Prostate gland (tissue), 2 donors: ENCODE measurements around the gene PRELID1. TPM values are rescaled to one million over a fixed set of nuclear protein-coding genes. Genes with fewer than 3 reads are reported as not detected.

ENCODE experiments used
- DNase-seq: peaks from one replicate; pipeline ENCODE4 v3.0.0-alpha.2; 2019; ENCODE audit warnings: low spot score
- H3K27ac ChIP-seq, 2 donors: fragments of 200-600 bp; sonication (generic); 2 replicates each; pipeline ENCODE4 v1.5.1; 2017 to 2019
- H3K27me3 ChIP-seq: fragments of 200-600 bp; sonication (generic); replicated peaks from 2 replicates; pipeline ENCODE4 v1.5.1; 2019; ENCODE audit not compliant: insufficient read depth
- H3K36me3 ChIP-seq, 2 donors: fragments of 200-600 bp; sonication (generic); 1 replicate in 1 of 2; 2 replicates in 1 of 2; pipeline versions ENCODE4 v1.5.1 to v1.8.1; 2017 to 2019
- H3K4me1 ChIP-seq: fragments of 200-600 bp; sonication (generic); replicated peaks from 2 replicates; pipeline ENCODE4 v1.5.1; 2019
- H3K4me3 ChIP-seq, 2 donors: fragments of 200-600 bp; sonication (generic); 2 replicates each; pipeline ENCODE4 v1.5.1; 2017 to 2019
- H3K9me3 ChIP-seq: fragments of 200-600 bp; sonication (generic); 2 replicates; pipeline ENCODE4 v1.5.1; 2017
- CTCF ChIP-seq, 4 experiments: fragments of 200-600 bp in 2 of 4; fragments of 450-650 bp in 2 of 4; sonication (generic) in 2 of 4; IDR thresholded peaks; 1 replicate in 3 of 4; 2 replicates in 1 of 4; pipeline ENCODE4 v1.5.1; 2016 to 2019; ENCODE audit warnings: antibody characterized with exemption in 4 of 4, mild to moderate bottlenecking in 2 of 4, moderate library complexity in 2 of 4
- POLR2A ChIP-seq: fragments of 450-650 bp; IDR thresholded peaks from one replicate; pipeline ENCODE4 v1.6.1; 2016; ENCODE audit warnings: antibody characterized with exemption, mild to moderate bottlenecking
- POLR2AphosphoS5 ChIP-seq: sonication (generic); formaldehyde crosslinking; IDR thresholded peaks from one replicate; pipeline ENCODE4 v1.6.1; 2017; ENCODE audit warnings: antibody characterized with exemption
- WGBS: methylation state at CpG from one replicate; pipeline ENCODE4 v1.1.5; 2018; 5-methylcytosine and 5-hydroxymethylcytosine counted together
- intact Hi-C: fragments of 100-400 bp; cut with DNase I; formaldehyde crosslinking; loops from one replicate; pipeline ENCODE4 v1.14.2; 2022
- total RNA-seq, 2 donors: library from RNA; depleted of rRNA; stranded (reverse); fragments of >200 nt; gene quantifications; one replicate each; pipeline ENCODE4 v1.1.0, GENCODE V29; 2016

The PRELID1 gene
- total RNA-seq, 2 donors from 2014 or later, result 76.5 to 95.8 TPM

GRCh38 chr5:177317959-177318377 is 14.4 kb downstream of the PRELID1 start:
- 27% methylated on average over 7 of the region's 7 CpGs for WGBS
- Histone ChIP-seq H3K4me1 (no peaks in the 10 kb centered on the region), H3K27me3 (no peaks in the 10 kb centered on the region), H3K9me3 (no peaks in the 10 kb centered on the region), H3K36me3 (no peaks in the 10 kb centered on the region), H3K27ac (no peak overlapping the region), H3K4me3 (no peak overlapping the region)
- TF ChIP-seq CTCF (IDR thresholded peaks at IDR 0.05) (peak; percentile 71 to 91 (median 81)), POLR2A (no peak), POLR2AphosphoS5 (peak; percentile 52)
- peak; percentile 80 for DNase-seq
- intact Hi-C loops, result loop anchor here (2.0 to 5.0 kb wide), 2 partner anchors 65 to 139 kb away; no protein-coding TSS in a partner anchor

- H3K27me3 ChIP-seq, result no peaks in the 10 kb centered on the region
- intact Hi-C loops, result loop anchor here (2.0 to 5.0 kb wide), 2 partner anchors 63 to 137 kb away; no protein-coding TSS in a partner anchor
- H3K9me3 ChIP-seq, result no peaks in the 10 kb centered on the region
- H3K4me3 ChIP-seq, result no peak overlapping the region
- DNase-seq, result no peak
- WGBS, result 90% methylated on average over 10 of the region's 14 CpGs
- H3K4me1 ChIP-seq, result no peaks in the 10 kb centered on the region
- H3K36me3 ChIP-seq, result no peaks in the 10 kb centered on the region
- no peak overlapping the region for H3K27ac ChIP-seq
- TF ChIP-seq POLR2AphosphoS5 (no peak), CTCF (IDR thresholded peaks at IDR 0.05) (no peak), POLR2A (no peak)
Measured at GRCh38 chr5:177319913-177320588, 16.5 kb downstream of the PRELID1 start.

GRCh38 chr5:177320879-177321278 is 17.3 kb downstream of the PRELID1 start:
- WGBS, result 86% methylated on average over 7 of the region's 7 CpGs
- H3K4me1 ChIP-seq, result no peaks in the 10 kb centered on the region
- no peaks in the 10 kb centered on the region for H3K9me3 ChIP-seq
- no peaks in the 10 kb centered on the region for H3K27me3 ChIP-seq
- DNase-seq, result no peak
- no peak overlapping the region for H3K4me3 ChIP-seq
- TF ChIP-seq CTCF (IDR thresholded peaks at IDR 0.05), result no peak
- no peak for TF ChIP-seq POLR2A
- no peak for TF ChIP-seq POLR2AphosphoS5
- no peak overlapping the region for H3K27ac ChIP-seq
- intact Hi-C loops, result no loop called here
- no peaks in the 10 kb centered on the region for H3K36me3 ChIP-seq

GRCh38 chr5:177325868-177326381 is 22.3 kb downstream of the PRELID1 start:
- Histone ChIP-seq H3K9me3 (no peaks in the 10 kb centered on the region), H3K4me1 (no peaks in the 10 kb centered on the region), H3K27me3 (no peaks in the 10 kb centered on the region), H3K4me3 (no peak overlapping the region), H3K27ac (no peak overlapping the region), H3K36me3 (no peaks in the 10 kb centered on the region)
- intact Hi-C loops, result no loop called here
- TF ChIP-seq CTCF (IDR thresholded peaks at IDR 0.05) (no peak), POLR2AphosphoS5 (no peak)
- no peak for DNase-seq
- 63% methylated on average over 1 of the region's 1 CpG for WGBS
